IMR-90 (cell line): ENCODE results near the gene HGF. TPM values are rescaled to one million over a fixed set of nuclear protein-coding genes. Genes with fewer than 3 reads are reported as not detected.

Experiments used
- ATAC-seq: fragments of 200-7000 bp; cut with Tn5 transposase; 2 replicates; pipeline ENCODE4 v1.9.1; 2020; ENCODE audit warnings: low read depth, mild to moderate bottlenecking, moderate library complexity
- BruUV-seq: library from RNA; stranded (reverse); fragments of 400-500 nt; replicated peaks from 2 replicates; lab custom pipeline; 2021; lab: Mats Ljungman, UMichigan
- CTCF ChIA-PET: fragments of 300-600 bp; formaldehyde crosslinking; extraction: SDS; loops from one replicate; lab custom pipeline; 2021; ENCODE audit warnings: antibody characterized with exemption; lab: Yijun Ruan, JAX
- POLR2A ChIA-PET: fragments of 300-600 bp; sonication (Branson Sonifier 250); formaldehyde crosslinking; loops from one replicate; lab custom pipeline; 2022; ENCODE audit warnings: antibody characterized with exemption; ENCODE audit not compliant: unreplicated experiment; lab: Charles Lee
- DNase-seq: peaks from one replicate; pipeline ENCODE4 v3.0.0; 2013
- H2AFZ ChIP-seq: replicated peaks from 2 replicates; pipeline ENCODE3; 2013; ENCODE audit warnings: low read length, mild to moderate bottlenecking; ENCODE audit not compliant: poor library complexity
- H2AK5ac ChIP-seq: 2 replicates; pipeline ENCODE4 v1.6.1; 2013; ENCODE audit warnings: low read depth, low read length, inconsistent platforms
- H2AK9ac ChIP-seq: replicated peaks from 2 replicates; pipeline ENCODE3; 2013; ENCODE audit warnings: mild to moderate bottlenecking, low read depth, low read length, moderate library complexity; ENCODE audit not compliant: poor library complexity
- H2BK120ac ChIP-seq: 2 replicates; pipeline ENCODE4 v1.6.1; 2013; ENCODE audit warnings: low read depth, low read length, inconsistent platforms
- H2BK15ac ChIP-seq: 3 replicates; pipeline ENCODE4 v1.6.1; 2013; ENCODE audit warnings: low read depth, low read length, inconsistent platforms
- H2BK20ac ChIP-seq: 2 replicates; pipeline ENCODE4 v1.6.1; 2013; ENCODE audit warnings: low read depth, mild to moderate bottlenecking, inconsistent platforms, low read length, moderate library complexity
- H2BK5ac ChIP-seq: 2 replicates; pipeline ENCODE4 v1.6.1; 2013; ENCODE audit warnings: mild to moderate bottlenecking, low read depth, low read length, inconsistent platforms; ENCODE audit not compliant: poor library complexity, severe bottlenecking
- H3K14ac ChIP-seq: replicated peaks from 2 replicates; pipeline ENCODE4 v1.6.1; 2013; ENCODE audit warnings: low read depth, low read length, inconsistent platforms
- H3K18ac ChIP-seq: 2 replicates; pipeline ENCODE4 v1.6.1; 2013; ENCODE audit warnings: low read depth, low read length, control low read depth
- H3K23ac ChIP-seq: 2 replicates; pipeline ENCODE4 v1.6.1; 2013; ENCODE audit warnings: low read depth, low read length, inconsistent platforms
- H3K27ac ChIP-seq: 2 replicates; pipeline ENCODE4 v1.5.1; 2013; ENCODE audit warnings: mild to moderate bottlenecking, control low read depth, low read length; ENCODE audit not compliant: insufficient read depth
- H3K27me3 ChIP-seq: 2 replicates; pipeline ENCODE4 v1.6.1; 2013; ENCODE audit warnings: low read length; ENCODE audit not compliant: control insufficient read depth, insufficient read depth
- H3K36me3 ChIP-seq: 2 replicates; pipeline ENCODE4 v1.6.1; 2013; ENCODE audit warnings: low read length, mixed read lengths; ENCODE audit not compliant: control insufficient read depth, insufficient read depth
- H3K4ac ChIP-seq: 2 replicates; pipeline ENCODE4 v1.6.1; 2013; ENCODE audit warnings: low read depth, low read length, inconsistent platforms
- H3K4me1 ChIP-seq: 2 replicates; pipeline ENCODE4 v1.6.1; 2013; ENCODE audit warnings: low read length, mixed read lengths; ENCODE audit not compliant: control insufficient read depth, insufficient read depth
- H3K4me2 ChIP-seq: 2 replicates; pipeline ENCODE4 v1.6.1; 2013; ENCODE audit warnings: low read depth, mild to moderate bottlenecking, control low read depth, low read length, moderate library complexity
- H3K4me3 ChIP-seq: 2 replicates; pipeline ENCODE4 v1.5.1; 2013; ENCODE audit warnings: low read depth, mild to moderate bottlenecking, control low read depth, low read length, moderate library complexity; ENCODE audit not compliant: insufficient read depth
- H3K56ac ChIP-seq: 2 replicates; pipeline ENCODE4 v1.6.1; 2013; ENCODE audit warnings: low read length, inconsistent platforms; ENCODE audit not compliant: insufficient read depth; ENCODE audit errors: extremely low read depth
- H3K79me1 ChIP-seq, 2 experiments: 2 replicates each; pipeline ENCODE4 v1.6.1; 2013; ENCODE audit warnings: low read length in 2 of 2, inconsistent platforms in 1 of 2, low read depth in 1 of 2
- H3K9ac ChIP-seq: 2 replicates; pipeline ENCODE4 v1.6.1; 2013; ENCODE audit warnings: low read depth, low read length, control low read depth
- H3K9me1 ChIP-seq: 2 replicates; pipeline ENCODE4 v1.6.1; 2013; ENCODE audit warnings: low read length, inconsistent platforms; ENCODE audit not compliant: insufficient read depth
- H3K9me3 ChIP-seq: 2 replicates; pipeline ENCODE4 v1.6.1; 2013; ENCODE audit warnings: low read length; ENCODE audit not compliant: control insufficient read depth, insufficient read depth
- H4K20me1 ChIP-seq: 2 replicates; pipeline ENCODE4 v1.6.1; 2013; ENCODE audit warnings: low read length, inconsistent platforms; ENCODE audit not compliant: insufficient read depth
- H4K5ac ChIP-seq: 2 replicates; pipeline ENCODE4 v1.6.1; 2013; ENCODE audit warnings: mild to moderate bottlenecking, low read depth, low read length, control low read depth
- H4K8ac ChIP-seq, 2 experiments: 2 replicates each; pipeline ENCODE4 v1.6.1; 2013; ENCODE audit warnings: low read depth in 2 of 2, low read length in 2 of 2, control low read depth in 1 of 2, inconsistent platforms in 1 of 2
- H4K91ac ChIP-seq: 2 replicates; pipeline ENCODE4 v1.6.1; 2013; ENCODE audit warnings: low read depth, low read length, inconsistent platforms; ENCODE audit not compliant: insufficient read depth
- BHLHE40 ChIP-seq: fragments of 150-350 bp; IDR thresholded peaks from 2 replicates; pipeline ENCODE4 v1.6.1; 2016; ENCODE audit warnings: mild to moderate bottlenecking, low read depth, low read length
- CEBPB ChIP-seq: IDR thresholded peaks from 2 replicates; pipeline ENCODE4 v1.6.1; 2012; ENCODE audit warnings: low read depth, low read length, improper control_type of control experiment
- CHD1 ChIP-seq: IDR thresholded peaks from 2 replicates; pipeline ENCODE4 v1.6.1; 2012; ENCODE audit warnings: low read depth, low read length, improper control_type of control experiment
- FOS ChIP-seq: fragments of 150-350 bp; IDR thresholded peaks from 2 replicates; pipeline ENCODE4 v1.6.1; 2016; ENCODE audit warnings: low read depth, low read length
- MAZ ChIP-seq: IDR thresholded peaks from 2 replicates; pipeline ENCODE4 v1.6.1; 2012; ENCODE audit warnings: low read depth, mild to moderate bottlenecking, low read length, improper control_type of control experiment, moderate library complexity, borderline replicate concordance
- MXI1 ChIP-seq: IDR thresholded peaks from 2 replicates; pipeline ENCODE4 v1.6.1; 2012; ENCODE audit warnings: low read depth, mild to moderate bottlenecking, low read length, moderate library complexity, borderline replicate concordance
- NFE2L2 ChIP-seq: fragments of 150-350 bp; IDR thresholded peaks from 2 replicates; pipeline ENCODE4 v1.6.1; 2016; ENCODE audit warnings: low read depth, mild to moderate bottlenecking, low read length
- RCOR1 ChIP-seq: IDR thresholded peaks from 2 replicates; pipeline ENCODE4 v1.6.1; 2012; ENCODE audit warnings: mild to moderate bottlenecking, low read length, improper control_type of control experiment; ENCODE audit not compliant: insufficient replicate concordance
- SMC3 ChIP-seq: fragments of 150-350 bp; IDR thresholded peaks from 2 replicates; pipeline ENCODE4 v1.6.1; 2016; ENCODE audit warnings: low read depth, mild to moderate bottlenecking, antibody characterized with exemption, low read length, moderate library complexity
- WGBS, 2 experiments: methylation state at CpG; one replicate each; pipeline versions ENCODE4 v1.1.5 to v1.1.7; 2013; ENCODE audit warnings: missing lambda C conversion rate in 2 of 2; ENCODE audit not compliant: insufficient read length in 1 of 2; ENCODE audit errors: extremely low coverage in 2 of 2; 5-methylcytosine and 5-hydroxymethylcytosine counted together
- dilution Hi-C: fragments of 300-500 bp; cut with HindIII; formaldehyde crosslinking; loops from one replicate; pipeline ENCODE4 v1.14.3; 2018; ENCODE audit warnings: low sequenced_read_pairs; ENCODE audit not compliant: unreplicated experiment
- in situ Hi-C: fragments of 300-500 bp; cut with MboI; formaldehyde crosslinking; loops from 3 replicates; pipeline ENCODE4 v1.14.3; 2019; ENCODE audit warnings: low sequenced_read_pairs, inconsistent platforms, mixed read lengths
- intact Hi-C: fragments of 100-400 bp; cut with micrococcal nuclease; formaldehyde crosslinking; loops from 2 replicates; pipeline ENCODE4 v1.10.0; 2022
- polyA plus RNA-seq, 3 experiments: library from polyadenylated mRNA; depleted of rRNA; stranded (reverse); fragments of >200 nt; gene quantifications; 2 replicates each; pipeline ENCODE4 v1.2.3, GENCODE V29; 2012; ENCODE audit warnings: low replicate concordance in 1 of 3
- total RNA-seq: library from RNA; depleted of rRNA; stranded (reverse); fragments of >200 nt; gene quantifications from 2 replicates; pipeline ENCODE4 v1.2.3, GENCODE V29; 2012
- TF ChIP-seq, protein P1 (sequence below): fragments of 150-350 bp; IDR thresholded peaks from 2 replicates; pipeline ENCODE4 v1.6.1; 2016; ENCODE audit warnings: low read depth, mild to moderate bottlenecking, low read length, moderate library complexity, borderline replicate concordance

Gene HGF
- total and polyA plus RNA-seq, 2 of the 4 experiments (the other 2 are of a cell fraction): 16.8 to 50.9 TPM

DNA sequence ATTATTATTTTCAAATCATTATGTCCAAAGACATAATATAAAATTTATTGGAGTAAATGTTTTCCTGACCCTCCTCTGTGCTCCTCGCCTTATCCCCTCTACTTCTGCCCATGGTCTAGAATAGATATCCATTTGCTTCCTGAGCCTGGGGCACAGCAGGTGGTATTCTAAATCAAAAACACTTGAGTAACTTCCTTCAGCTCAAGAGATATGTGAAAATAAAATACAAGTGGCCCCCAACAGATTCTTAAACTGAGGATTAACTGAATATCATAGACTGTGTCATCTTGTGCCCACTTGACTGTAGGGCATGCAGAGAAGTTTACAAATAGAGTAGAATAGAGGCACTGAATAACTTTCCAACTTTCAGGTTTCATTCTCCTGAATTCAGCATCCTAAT is 59.1 kb downstream of the HGF start:
- no peak for DNase-seq
- Histone ChIP-seq H3K27ac (no peak overlapping the region), H3K9me1 (no peaks in the 10 kb centered on the region), H2AFZ (no peak overlapping the region), H3K14ac (no peak overlapping the region), H4K5ac (no peak overlapping the region), H2BK15ac (no peak overlapping the region), H2BK20ac (no peak overlapping the region), H3K4me3 (no peak overlapping the region), H3K56ac (no peak overlapping the region), H2BK120ac (no peak overlapping the region), H4K20me1 (no peaks in the 10 kb centered on the region), H3K23ac (no peak overlapping the region), H3K36me3 (peaks cover 28% of the 10 kb centered on the region), H3K4me1 (no peaks in the 10 kb centered on the region; the same call in none of the 2 replicates), H3K79me1 (no peaks in the 10 kb centered on the region; a peak in 2 of 4 replicates), H3K9me3 (no peaks in the 10 kb centered on the region), H4K91ac (no peak overlapping the region), H3K27me3 (no peaks in the 10 kb centered on the region), H2AK9ac (no peak overlapping the region), H2BK5ac (peak overlapping the region; percentile 13), H3K9ac (no peak overlapping the region), H3K4me2 (no peak overlapping the region), H4K8ac (no peak overlapping the region), H2AK5ac (no peak overlapping the region), H3K4ac (no peak overlapping the region), H3K18ac (no peak overlapping the region)
- dilution Hi-C loops (no loop called here), in situ Hi-C loops (no loop called here), intact Hi-C loops (no loop called here)
- no CpG with 5 or more reads among the region's 1 CpG for WGBS, 2 experiments
- ATAC-seq: no peak
- TF ChIP-seq CHD1 (no peak), FOS (no peak), SMC3 (no peak), RCOR1 (no peak), MXI1 (no peak), CEBPB (no peak), MAZ (no peak), NFE2L2 (no peak), BHLHE40 (no peak)
- TF ChIP-seq, protein P1, sequence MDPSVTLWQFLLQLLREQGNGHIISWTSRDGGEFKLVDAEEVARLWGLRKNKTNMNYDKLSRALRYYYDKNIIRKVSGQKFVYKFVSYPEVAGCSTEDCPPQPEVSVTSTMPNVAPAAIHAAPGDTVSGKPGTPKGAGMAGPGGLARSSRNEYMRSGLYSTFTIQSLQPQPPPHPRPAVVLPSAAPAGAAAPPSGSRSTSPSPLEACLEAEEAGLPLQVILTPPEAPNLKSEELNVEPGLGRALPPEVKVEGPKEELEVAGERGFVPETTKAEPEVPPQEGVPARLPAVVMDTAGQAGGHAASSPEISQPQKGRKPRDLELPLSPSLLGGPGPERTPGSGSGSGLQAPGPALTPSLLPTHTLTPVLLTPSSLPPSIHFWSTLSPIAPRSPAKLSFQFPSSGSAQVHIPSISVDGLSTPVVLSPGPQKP: no peak
- ChIA-PET CTCF (no interaction called here), POLR2A (no interaction called here)
- BruUV-seq: no TSS peak
